K562 (cell line): Measurements from ENCODE around the gene WWOX. TPM values are rescaled to one million over a fixed set of nuclear protein-coding genes. Genes with fewer than 3 reads are reported as not detected.

ENCODE experiments used
- ATAC-seq: fragments of 200-7000 bp; cut with Tn5 transposase; 3 replicates; pipeline ENCODE4 v1.9.1; 2020; ENCODE audit warnings: moderate library complexity
- BruUV-seq: library from RNA; stranded (reverse); fragments of 400-500 nt; replicated peaks from 2 replicates; lab custom pipeline; 2021; lab: Mats Ljungman, UMichigan
- CTCF ChIA-PET: fragments of 300-600 bp; formaldehyde crosslinking; extraction: SDS; loops from one replicate; lab custom pipeline; 2021; ENCODE audit warnings: low intra/inter-chr PET ratio; lab: Yijun Ruan, JAX
- POLR2A ChIA-PET: fragments of 300-600, 350-650 bp; sonication (Branson Sonifier 250); formaldehyde crosslinking; extraction: SDS; loops from one replicate; lab custom pipeline; 2021; ENCODE audit warnings: antibody characterized with exemption, inconsistent platforms; lab: Yijun Ruan, JAX
- DNase-seq, 4 experiments: peaks; one replicate each; pipeline versions ENCODE4 v3.0.0 to v3.0.0-alpha.2; 2011 to 2018; ENCODE audit warnings: low spot score in 3 of 4, mixed read lengths in 3 of 4; ENCODE audit errors: extremely low read depth in 1 of 4
- FAIRE-seq: peaks from 2 replicates; lab custom pipeline; 2011; peaks lifted over from hg19 to GRCh38; lab: Jason Lieb, UNC
- H2AFZ ChIP-seq: 2 replicates; pipeline ENCODE4 v1.6.0; 2011; ENCODE audit warnings: low read depth, low read length, control low read depth, inconsistent platforms
- H3K27ac ChIP-seq: fragments of 200-600 bp; 3 replicates; pipeline ENCODE4 v1.8.0; 2011; ENCODE audit warnings: low read depth, mild to moderate bottlenecking, control low read depth, inconsistent platforms, low read length, moderate library complexity, mixed read lengths; ENCODE audit errors: extremely low read depth
- H3K27me3 ChIP-seq, 2 experiments: fragments of 300-600 bp in 1 of 2; 2 replicates in 1 of 2; 3 replicates in 1 of 2; pipeline versions ENCODE4 v1.6.0 to v1.8.0; 2011; ENCODE audit warnings: inconsistent platforms in 2 of 2, low read length in 2 of 2, mild to moderate bottlenecking in 1 of 2, mixed read lengths in 1 of 2, moderate library complexity in 1 of 2; ENCODE audit not compliant: control insufficient read depth in 2 of 2, insufficient read depth in 2 of 2
- H3K36me3 ChIP-seq: fragments of 300-600 bp; 3 replicates; pipeline ENCODE4 v1.8.0; 2011; ENCODE audit warnings: mild to moderate bottlenecking, low read length, inconsistent platforms; ENCODE audit not compliant: control insufficient read depth, insufficient read depth
- H3K4me1 ChIP-seq, 2 experiments: fragments of 200-600 bp in 1 of 2; replicated peaks in 1 of 2; 2 replicates in 1 of 2; 3 replicates in 1 of 2; pipeline versions ENCODE4 v1.5.1 to v1.8.0; 2011; ENCODE audit warnings: inconsistent platforms in 2 of 2, low read length in 2 of 2, mild to moderate bottlenecking in 1 of 2, mixed read lengths in 1 of 2, moderate library complexity in 1 of 2; ENCODE audit not compliant: control insufficient read depth in 2 of 2, insufficient read depth in 2 of 2
- H3K4me2 ChIP-seq: 2 replicates; pipeline ENCODE4 v1.6.1; 2011; ENCODE audit warnings: low read length, control low read depth, inconsistent platforms, mixed read lengths; ENCODE audit not compliant: insufficient read depth
- H3K4me3 ChIP-seq: fragments of 200-600 bp; sonication (generic), shearing (Covaris generic); 2 replicates; pipeline ENCODE4 v1.5.1; 2016; ENCODE audit warnings: control low read depth, inconsistent platforms
- H3K79me2 ChIP-seq: fragments of 200-600 bp; 3 replicates; pipeline ENCODE4 v1.8.0; 2011; ENCODE audit warnings: low read length, inconsistent platforms; ENCODE audit not compliant: control insufficient read depth, insufficient read depth
- H3K9ac ChIP-seq, 2 experiments: 2 replicates each; pipeline versions ENCODE4 v1.6.0 to v1.6.1; 2011; ENCODE audit warnings: low read depth in 2 of 2, low read length in 2 of 2, control low read depth in 1 of 2, inconsistent platforms in 1 of 2, mild to moderate bottlenecking in 1 of 2, mixed read lengths in 1 of 2; ENCODE audit not compliant: insufficient read depth in 1 of 2
- H3K9me1 ChIP-seq: one replicate; pipeline ENCODE4 v1.6.0; 2011; ENCODE audit warnings: inconsistent platforms, mild to moderate bottlenecking, low read length, moderate library complexity; ENCODE audit not compliant: control insufficient read depth, insufficient read depth
- H3K9me3 ChIP-seq: replicated peaks from 2 replicates; pipeline ENCODE4 v1.5.1; 2011; ENCODE audit warnings: low read depth, low read length, inconsistent platforms; ENCODE audit not compliant: control insufficient read depth, insufficient read depth
- H4K20me1 ChIP-seq: replicated peaks from 2 replicates; pipeline ENCODE4 v1.6.1; 2011; ENCODE audit warnings: low read length, inconsistent platforms, mixed read lengths; ENCODE audit not compliant: control insufficient read depth, insufficient read depth
- HINFP ChIP-seq: fragments of 450-650 bp; conservative IDR thresholded peaks from 2 replicates; pipeline ENCODE4 v1.6.1; 2016; ENCODE audit warnings: missing genetic modification characterization, low read depth, mild to moderate bottlenecking, control low read depth, missing compliant biosample characterization
- RBM22 ChIP-seq: fragments of 200-400 bp; formaldehyde crosslinking; IDR thresholded peaks from 2 replicates; pipeline ENCODE4 v1.6.1; 2018; ENCODE audit warnings: low read length, low read depth; ENCODE audit not compliant: poor library complexity, severe bottlenecking
- ZNF655 ChIP-seq: fragments of 250-450 bp; sonication (Bioruptor Pico); IDR thresholded peaks from 2 replicates; pipeline ENCODE4 v1.5.0; 2021
- WGBS: fragments of 100-300 bp; shearing (Covaris generic); methylation state at CpG from one replicate; pipeline ENCODE4 v1.1.6; 2016; ENCODE audit warnings: low coverage, mixed read lengths; ENCODE audit not compliant: insufficient coverage; ENCODE audit errors: missing lambda C conversion rate; 5-methylcytosine and 5-hydroxymethylcytosine counted together
- in situ Hi-C: fragments of 300-500 bp; cut with MboI; formaldehyde crosslinking; loops from 4 replicates; pipeline ENCODE4 v1.15.0; 2018; ENCODE audit warnings: inconsistent platforms, mixed read lengths
- intact Hi-C: fragments of 100-400 bp; cut with micrococcal nuclease; formaldehyde crosslinking; loops from 2 replicates; pipeline ENCODE4 v1.14.2; 2022
- polyA plus RNA-seq, 8 experiments: library from polyadenylated mRNA; depleted of rRNA in 4 of 8; stranded (reverse) in 5 of 8; unstranded in 3 of 8; fragments of >200 nt; fragmentation: Nextera tagmentation in 2 of 8; fragmentation: Illumina TruSeq in 1 of 8; extraction: Ambion mirVana in 2 of 8; extraction: Trizol in 1 of 8; gene quantifications; 2 replicates each; pipeline versions ENCODE4 v1.2.1 to v1.2.3, GENCODE V29; 2011 to 2014; ENCODE audit warnings: inconsistent platforms in 1 of 8, missing spikeins in 1 of 8
- total RNA-seq, 7 experiments: library from RNA; depleted of rRNA in 6 of 7; stranded (reverse); fragments of >200 nt in 6 of 7; fragmentation: Illumina TruSeq in 2 of 7; extraction: Trizol in 2 of 7; gene quantifications; 2 replicates each; pipeline versions ENCODE4 v1.2.1 to v1.2.3, GENCODE V29; 2011 to 2021; ENCODE audit warnings: low replicate concordance in 1 of 7

WWOX gene
- total and polyA plus RNA-seq, 9 of the 15 experiments (the other 6 are each of a cell fraction or from before 2014, with no cell fraction given), result 1.6 to 22.7 (median 8.1) TPM

GRCh38 chr16:79248351-79248750 lies 1148.9 kb downstream of the WWOX start:
- no peaks in the 10 kb centered on the region for H3K36me3 ChIP-seq
- ChIA-PET CTCF (no interaction called here), POLR2A (no interaction called here)
- no peak overlapping the region for H3K27ac ChIP-seq
- no peak for DNase-seq
- H3K9me3 ChIP-seq, result no peaks in the 10 kb centered on the region
- no TSS peak for BruUV-seq
- no peaks in the 10 kb centered on the region; the same call in 1 of the 2 replicates for H4K20me1 ChIP-seq
- H3K4me2 ChIP-seq, result no peak overlapping the region
- no peak for ATAC-seq
- H3K9ac ChIP-seq, result no peak overlapping the region
- in situ Hi-C loops, result no loop called here
- 0% methylated on average over 1 of the region's 1 CpG for WGBS
- H3K79me2 ChIP-seq, result no peaks in the 10 kb centered on the region
- intact Hi-C loops, result no loop called here
- H3K4me1 ChIP-seq, result no peaks in the 10 kb centered on the region
- no peaks in the 10 kb centered on the region for H3K9me1 ChIP-seq
- no peak overlapping the region for H2AFZ ChIP-seq
- H3K27me3 ChIP-seq, result peaks cover 0 to 5% of the 10 kb centered on the region in 2 experiments; a peak in 2 of 5 replicates
- FAIRE-seq, result no peak
- TF ChIP-seq ZNF655 (CRISPR knock-in tag), result no peak
- no peak for TF ChIP-seq RBM22
- no peak for TF ChIP-seq HINFP (tag)
- H3K4me3 ChIP-seq, result no peak overlapping the region
